Lower leg skin (tissue), 3 donors: ENCODE measurements around the gene TBCD.

ENCODE experiments used
- CTCF ChIP-seq, 3 donors: fragments of 450-650 bp; IDR thresholded peaks; one replicate each; pipeline ENCODE4 v1.5.1; 2016; ENCODE audit warnings: antibody characterized with exemption in 3 of 3, mild to moderate bottlenecking in 3 of 3, moderate library complexity in 2 of 3
- POLR2A ChIP-seq, 2 donors: fragments of 450-650 bp; IDR thresholded peaks; one replicate each; pipeline ENCODE4 v1.6.1; 2016 to 2017; ENCODE audit warnings: antibody characterized with exemption in 2 of 2, mild to moderate bottlenecking in 1 of 2, moderate library complexity in 1 of 2

GRCh38 chr17:82908543-82909160, 156.8 kb downstream of the TBCD start:
- TF ChIP-seq POLR2A (IDR thresholded peaks at IDR 0.05) (no peak), CTCF (IDR thresholded peaks at IDR 0.05) (no peak)
